KMS-11 (cell line): ENCODE data around the gene MOV10L1.

Experiments used
- H2AFZ ChIP-seq: fragments of 200-600 bp; sonication (generic); 2 replicates; pipeline ENCODE4 v1.6.1; 2016; ENCODE audit warnings: antibody characterized with exemption, mixed run types, low read depth
- H3K27ac ChIP-seq: fragments of 200-600 bp; sonication (generic); 2 replicates; pipeline ENCODE4 v1.6.1; 2016; ENCODE audit warnings: mild to moderate bottlenecking, mixed run types
- H3K27me3 ChIP-seq: fragments of 200-600 bp; sonication (generic); 2 replicates; pipeline ENCODE4 v1.6.1; 2017; ENCODE audit warnings: mild to moderate bottlenecking, low read depth, mixed run types, moderate library complexity; ENCODE audit not compliant: insufficient read depth
- H3K36me3 ChIP-seq: fragments of 200-600 bp; sonication (generic); 2 replicates; pipeline ENCODE4 v1.6.1; 2017; ENCODE audit warnings: mild to moderate bottlenecking, mixed run types; ENCODE audit not compliant: insufficient read depth
- H3K4me1 ChIP-seq: fragments of 200-600 bp; sonication (generic); 2 replicates; pipeline ENCODE4 v1.6.1; 2016; ENCODE audit warnings: mild to moderate bottlenecking, low read depth, mixed run types; ENCODE audit not compliant: poor library complexity, severe bottlenecking
- H3K4me2 ChIP-seq: fragments of 200-600 bp; sonication (generic); 2 replicates; pipeline ENCODE4 v1.7.0; 2016; ENCODE audit warnings: mild to moderate bottlenecking, mixed run types
- H3K4me3 ChIP-seq: fragments of 200-600 bp; sonication (generic); IDR thresholded peaks from 2 replicates; pipeline ENCODE4 v1.6.1; 2017; ENCODE audit warnings: low read depth, low read length, mixed read lengths; ENCODE audit not compliant: insufficient read depth
- H3K79me2 ChIP-seq: fragments of 200-600 bp; sonication (generic); 2 replicates; pipeline ENCODE4 v1.6.1; 2016; ENCODE audit warnings: low read depth, mixed run types; ENCODE audit not compliant: insufficient read depth
- H3K9ac ChIP-seq: fragments of 200-600 bp; sonication (generic); 2 replicates; pipeline ENCODE4 v1.6.1; 2016; ENCODE audit warnings: mild to moderate bottlenecking, mixed run types
- H4K20me1 ChIP-seq: fragments of 200-600 bp; sonication (generic); 2 replicates; pipeline ENCODE4 v1.6.1; 2016; ENCODE audit warnings: mild to moderate bottlenecking, mixed run types; ENCODE audit not compliant: insufficient read depth
- CTCF ChIP-seq: fragments of 200-600 bp; sonication (generic); conservative IDR thresholded peaks from 2 replicates; pipeline ENCODE4 v1.6.1; 2017; ENCODE audit warnings: low read depth, mild to moderate bottlenecking, antibody characterized with exemption, low read length, moderate library complexity, mixed read lengths

The MOV10L1 gene

GRCh38 chr22:50198624-50199017 is 108.8 kb downstream of the MOV10L1 start:
- Histone ChIP-seq H4K20me1 (no peaks in the 10 kb centered on the region), H3K79me2 (peaks cover 6% of the 10 kb centered on the region; the same call in 1 of the 2 replicates), H3K9ac (no peak overlapping the region), H3K4me3 (no peak overlapping the region), H3K27me3 (no peaks in the 10 kb centered on the region), H3K4me2 (no peak overlapping the region), H3K4me1 (no peaks in the 10 kb centered on the region), H3K36me3 (no peaks in the 10 kb centered on the region), H3K27ac (no peak overlapping the region), H2AFZ (no peak overlapping the region)
- TF ChIP-seq CTCF: no peak

GRCh38 chr22:50199251-50199721 is 109.5 kb downstream of the MOV10L1 start:
- Histone ChIP-seq H3K4me3 (no peak overlapping the region), H3K27me3 (no peaks in the 10 kb centered on the region), H3K4me2 (no peak overlapping the region), H3K79me2 (peaks cover 6% of the 10 kb centered on the region; the same call in 1 of the 2 replicates), H3K27ac (no peak overlapping the region), H3K9ac (no peak overlapping the region), H2AFZ (no peak overlapping the region), H3K4me1 (no peaks in the 10 kb centered on the region), H4K20me1 (no peaks in the 10 kb centered on the region), H3K36me3 (no peaks in the 10 kb centered on the region)
- TF ChIP-seq CTCF: no peak

GRCh38 chr22:50199829-50200460 is 110.1 kb downstream of the MOV10L1 start:
- no peak overlapping the region for H3K27ac ChIP-seq

GRCh38 chr22:50200461-50201190 is 110.8 kb downstream of the MOV10L1 start, which contains the start of gene SELENOO:
Gene SELENOO (plus strand): TSS chr22:50201011. CDS start chr22:50201037, 26 bp downstream.
- Histone ChIP-seq H3K27ac (no peak within 1 kb of the TSS), H2AFZ (peak within 1 kb of the TSS; percentile 18; the same call in 1 of the 2 replicates), H4K20me1 (no peaks in the 10 kb centered on the region), H3K4me3 (no peak within 1 kb of the TSS), H3K4me2 (peak within 1 kb of the TSS; percentile 36; the same call in 1 of the 2 replicates), H3K36me3 (no peaks in the 10 kb centered on the region), H3K79me2 (peaks cover 6% of the 10 kb centered on the region; the same call in 1 of the 2 replicates), H3K27me3 (no peaks in the 10 kb centered on the region), H3K4me1 (no peaks in the 10 kb centered on the region), H3K9ac (peak within 1 kb of the TSS; percentile 30; the same call in 1 of the 2 replicates)
- no peak for TF ChIP-seq CTCF

More at GRCh38 chr22:50199829-50200460, 110.1 kb downstream of the MOV10L1 start:
- H3K36me3 ChIP-seq: no peaks in the 10 kb centered on the region
- no peak overlapping the region for H3K4me3 ChIP-seq
- H3K4me1 ChIP-seq: no peaks in the 10 kb centered on the region
- TF ChIP-seq CTCF: no peak
- peak overlapping the region; percentile 18; the same call in 1 of the 2 replicates for H2AFZ ChIP-seq
- H4K20me1 ChIP-seq: no peaks in the 10 kb centered on the region
- H3K79me2 ChIP-seq: peaks cover 6% of the 10 kb centered on the region; the same call in 1 of the 2 replicates
- no peaks in the 10 kb centered on the region for H3K27me3 ChIP-seq
- H3K9ac ChIP-seq: peak overlapping the region; percentile 22; the same call in 1 of the 2 replicates
- H3K4me2 ChIP-seq: 0 out of 2 replicates have a peak overlapping the region, but pooled peaks have one; percentile 36
